GM18498 (cell line): ENCODE data around the gene AP1G2.
"Not testable (repeated sequence)": the region's sequence is repeated elsewhere in the genome, so short reads cannot be mapped to it uniquely, and the experiment has no call there.

Experiments
- ATAC-seq: cut with Tn5 transposase; IDR thresholded peaks from one replicate; pipeline ENCODE4 v1.9.1; 2021; ENCODE audit warnings: mild to moderate bottlenecking, moderate library complexity; ENCODE audit not compliant: unreplicated experiment

AP1G2 gene

GRCh38 chr14:23600322-23600707, 32.7 kb upstream of the AP1G2 start:
- no peak for ATAC-seq

- ATAC-seq: not testable (repeated sequence)
These were observed 26.6 kb upstream of the AP1G2 start for GRCh38 chr14:23594191-23594590.

- ATAC-seq: no peak
These were observed 22.6 kb upstream of the AP1G2 start for GRCh38 chr14:23590198-23590597.

- no peak for ATAC-seq
These were observed 22.0 kb upstream of the AP1G2 start for GRCh38 chr14:23589606-23590005.

- ATAC-seq: peak; percentile 96
These were observed 21.4 kb upstream of the AP1G2 start for GRCh38 chr14:23588884-23589598.

GRCh38 chr14:23584527-23585203, 17.1 kb upstream of the AP1G2 start:
- not testable (repeated sequence) for ATAC-seq

- not testable (repeated sequence) for ATAC-seq
These were observed 16.4 kb upstream of the AP1G2 start for GRCh38 chr14:23583761-23584526.

- ATAC-seq: no peak
These were observed 15.5 kb upstream of the AP1G2 start for GRCh38 chr14:23582906-23583760.

- ATAC-seq: no peak
These were observed 13.3 kb upstream of the AP1G2 start for GRCh38 chr14:23580948-23581281.

- no peak for ATAC-seq
These were observed 12.7 kb upstream of the AP1G2 start for GRCh38 chr14:23580152-23580926.

GRCh38 chr14:23579739-23580138, 12.1 kb upstream of the AP1G2 start:
- no peak for ATAC-seq

GRCh38 chr14:23579311-23579630, 11.7 kb upstream of the AP1G2 start:
- no peak for ATAC-seq

- ATAC-seq: no peak
These were observed 11.1 kb upstream of the AP1G2 start, which contains the start of gene JPH4 for GRCh38 chr14:23578560-23579310. JPH4 (minus strand) TSS chr14:23578790; CDS start chr14:23577453, 1,337 bp downstream.

- ATAC-seq: no peak
These were observed 10.3 kb upstream of the AP1G2 start for GRCh38 chr14:23577710-23578392.

- ATAC-seq: no peak
These were observed 9.6 kb upstream of the AP1G2 start for GRCh38 chr14:23577004-23577681.

- no peak for ATAC-seq
These were observed 5.9 kb upstream of the AP1G2 start for GRCh38 chr14:23573384-23574015.

GRCh38 chr14:23572836-23573235, 5.2 kb upstream of the AP1G2 start:
- no peak for ATAC-seq

- ATAC-seq: no peak
These were observed 4.9 kb upstream of the AP1G2 start for GRCh38 chr14:23572524-23572828.
